Cortex of kidney (tissue), 1 donor: ENCODE data around the gene FAM163B.

Experiments
- DNase-seq: peaks from one replicate; lab custom pipeline; 2025; lab: John Stamatoyannopoulos, UW

FAM163B gene

DNA sequence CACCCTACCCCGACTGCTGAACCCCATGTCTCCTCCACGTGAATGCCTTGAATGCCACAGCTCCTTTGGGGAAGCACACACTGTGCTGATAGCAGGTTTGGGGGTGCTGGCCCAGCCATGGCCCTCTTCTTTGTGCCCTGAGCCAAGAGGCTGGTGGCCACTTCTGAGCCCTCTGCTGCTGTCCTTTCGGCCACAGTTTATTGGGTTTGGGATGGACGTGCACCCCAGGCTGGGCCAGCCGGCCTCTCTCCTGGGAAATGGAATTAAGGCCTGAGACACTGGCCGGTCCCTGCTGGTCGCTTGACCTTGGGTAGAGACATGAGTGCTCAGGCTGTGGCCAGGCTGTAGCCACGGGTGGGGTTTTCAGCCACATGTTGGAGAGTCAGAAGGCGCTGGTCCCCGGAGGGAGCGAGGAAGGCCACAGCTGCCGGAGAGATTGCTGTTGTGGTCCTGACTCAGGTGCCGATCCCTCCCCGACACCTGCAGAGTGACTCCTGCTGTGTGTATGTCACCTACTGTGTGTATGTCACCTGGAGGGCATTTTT lies 26.6 kb downstream of the FAM163B start:
- no peak for DNase-seq

DNA sequence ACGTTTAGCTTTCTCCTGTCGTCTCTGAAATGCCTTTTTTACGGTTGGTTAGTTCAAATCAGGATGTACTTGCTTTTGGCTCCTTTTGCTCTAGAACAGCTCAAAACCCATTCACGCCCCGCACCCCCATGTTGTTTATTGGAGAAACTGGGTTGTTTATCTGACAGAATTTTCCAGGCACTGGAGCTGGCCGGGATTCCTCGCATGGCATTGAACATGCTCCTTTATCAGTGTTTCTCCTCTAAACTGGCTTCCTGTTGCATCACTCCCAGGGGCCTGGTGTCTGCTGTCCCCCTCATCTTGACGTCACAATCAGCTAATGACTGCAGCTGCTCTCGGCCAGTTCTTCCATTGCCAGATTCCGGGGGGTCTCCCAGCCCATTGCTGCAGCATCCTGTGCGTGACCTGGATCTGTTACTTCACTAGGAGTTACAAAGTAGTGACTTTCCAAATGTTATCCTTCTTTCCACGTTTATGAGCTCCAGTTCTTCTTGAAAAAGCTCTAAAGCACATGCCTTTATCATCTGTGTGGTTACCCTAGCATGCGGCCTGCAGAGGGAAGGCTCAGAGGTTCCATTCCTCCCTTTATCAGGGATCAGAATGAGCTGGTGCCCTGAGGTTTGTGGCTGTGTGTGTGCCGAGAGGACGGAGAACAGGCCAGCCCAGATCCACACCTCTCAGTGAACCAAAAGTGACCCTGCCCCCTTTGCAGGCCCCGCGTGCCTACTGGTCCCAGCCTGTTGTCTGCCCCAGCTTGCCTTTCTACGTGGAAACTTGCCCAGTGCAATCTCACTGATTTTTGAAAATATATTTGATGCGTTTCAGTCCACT lies 27.5 kb downstream of the FAM163B start:
- no peak for DNase-seq

DNA sequence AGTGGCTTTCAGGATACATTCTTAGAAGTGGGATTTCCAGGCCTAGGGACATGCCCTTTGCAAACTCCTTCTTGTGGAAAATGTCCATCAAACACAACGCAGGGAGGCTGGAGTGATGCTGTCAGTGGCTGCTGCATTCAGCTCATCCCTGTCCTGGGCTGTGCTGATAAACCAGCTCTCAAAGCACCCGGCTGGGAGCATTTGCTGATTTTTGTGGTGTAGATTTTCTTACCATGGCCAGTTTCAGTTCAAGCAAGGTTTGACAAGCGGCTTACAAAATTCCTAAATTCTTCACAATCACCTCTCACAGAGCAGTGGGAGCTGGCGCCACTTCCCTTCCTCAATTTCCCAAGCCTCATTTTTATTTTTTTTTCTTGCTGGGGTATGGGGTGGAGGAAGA lies 28.2 kb downstream of the FAM163B start:
- DNase-seq, result no peak

DNA sequence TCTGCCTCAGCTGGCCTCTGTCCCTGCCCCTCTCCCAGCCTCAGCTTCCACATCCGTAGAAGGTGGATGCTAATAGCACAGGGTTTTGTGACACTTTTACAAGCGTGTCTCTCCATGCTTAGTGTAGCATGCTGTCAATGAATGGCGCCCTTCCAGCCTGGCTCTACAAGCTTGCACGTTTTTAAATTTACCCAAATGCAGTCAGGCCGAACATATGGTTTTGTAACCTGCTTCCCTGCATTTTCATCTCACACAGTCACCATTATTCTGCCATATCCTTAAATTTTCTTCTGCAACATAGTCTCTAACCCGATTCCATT lies 28.8 kb downstream of the FAM163B start:
- no peak for DNase-seq

DNA sequence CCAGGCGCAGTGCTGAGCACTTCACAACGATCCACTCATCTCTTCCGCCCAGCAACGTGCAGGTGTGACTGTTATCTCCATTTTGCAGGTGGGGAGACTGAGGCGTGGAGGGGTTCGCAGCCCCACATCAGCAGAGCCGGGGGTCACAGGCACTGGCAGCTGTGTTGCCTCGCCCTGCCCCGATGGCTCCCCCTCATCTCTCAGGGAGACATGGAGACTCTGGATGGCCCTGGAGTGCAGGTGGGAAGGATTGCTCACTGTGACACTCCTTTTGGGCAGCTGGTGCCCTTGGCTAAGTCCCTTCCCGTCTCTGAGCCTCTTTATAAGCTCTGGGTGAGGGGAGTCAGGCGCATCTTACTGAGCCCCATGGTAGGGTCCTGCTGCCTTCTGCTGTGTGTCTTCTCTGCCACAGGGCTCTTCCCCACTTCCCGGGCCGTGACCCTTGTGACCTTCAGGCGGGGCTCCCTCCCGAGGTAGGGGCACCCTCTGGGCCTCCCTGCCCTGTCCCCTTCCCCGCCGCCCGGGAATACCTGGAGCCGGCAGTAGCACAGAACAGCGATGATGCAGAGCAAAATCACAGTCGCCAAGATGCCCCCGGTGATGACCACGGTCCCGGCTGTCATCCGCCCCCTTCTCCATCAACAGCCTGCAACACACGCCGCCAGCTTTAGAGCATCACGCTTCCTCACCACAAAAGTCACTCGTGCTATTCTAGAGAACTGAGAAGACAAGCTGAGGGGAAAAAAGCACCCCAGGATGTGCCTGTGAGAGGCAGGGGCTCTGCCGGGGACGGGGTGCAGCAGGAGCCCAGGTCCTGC lies 29.4 kb downstream of the FAM163B start:
- DNase-seq, result no peak

DNA sequence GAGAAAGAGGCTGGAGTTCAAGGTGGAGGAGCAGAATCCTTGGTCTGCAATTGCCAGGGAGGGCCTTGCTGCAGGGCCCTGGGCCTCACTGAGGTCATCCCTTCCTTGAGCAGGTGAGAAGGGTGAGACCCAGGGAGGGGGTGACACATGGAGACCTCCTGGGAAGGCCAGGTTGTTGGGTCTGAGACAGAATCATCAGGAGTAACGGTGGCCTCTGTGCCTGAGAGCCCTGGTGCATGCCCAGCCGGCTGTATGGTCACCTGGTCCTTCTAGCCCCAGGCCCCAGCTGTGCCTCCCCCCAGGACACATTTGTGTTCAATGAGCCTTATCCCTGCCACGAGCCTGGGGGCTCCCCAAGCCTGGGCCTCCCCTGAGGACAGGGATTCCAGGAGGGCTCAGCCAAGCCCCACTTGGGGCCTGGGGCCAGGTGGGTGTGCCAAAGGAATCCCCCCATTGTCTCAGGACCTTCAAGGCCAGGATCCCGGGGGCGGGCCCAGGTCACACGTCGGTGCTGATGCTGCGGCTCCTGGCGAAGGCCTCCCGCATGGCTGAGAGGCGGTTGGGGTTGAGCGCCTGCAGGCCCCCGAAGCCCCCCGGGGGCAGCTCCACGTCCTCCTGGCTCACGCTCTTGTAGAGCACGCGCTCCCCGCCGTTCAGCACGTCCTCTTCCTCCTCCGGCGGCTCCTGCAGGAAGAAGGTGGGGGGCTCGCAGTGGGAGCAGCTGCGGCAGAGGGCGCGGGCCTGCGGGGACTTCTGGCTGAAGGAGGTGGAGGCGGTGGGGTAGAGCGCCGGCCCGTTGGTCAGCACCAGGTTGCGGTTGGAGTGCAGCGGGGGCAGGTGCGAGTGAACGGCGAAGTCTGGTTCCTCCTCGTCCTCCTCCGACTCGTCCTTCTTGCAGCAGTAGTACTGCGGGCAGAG lies 30.4 kb downstream of the FAM163B start:
- DNase-seq, result no peak

DNA sequence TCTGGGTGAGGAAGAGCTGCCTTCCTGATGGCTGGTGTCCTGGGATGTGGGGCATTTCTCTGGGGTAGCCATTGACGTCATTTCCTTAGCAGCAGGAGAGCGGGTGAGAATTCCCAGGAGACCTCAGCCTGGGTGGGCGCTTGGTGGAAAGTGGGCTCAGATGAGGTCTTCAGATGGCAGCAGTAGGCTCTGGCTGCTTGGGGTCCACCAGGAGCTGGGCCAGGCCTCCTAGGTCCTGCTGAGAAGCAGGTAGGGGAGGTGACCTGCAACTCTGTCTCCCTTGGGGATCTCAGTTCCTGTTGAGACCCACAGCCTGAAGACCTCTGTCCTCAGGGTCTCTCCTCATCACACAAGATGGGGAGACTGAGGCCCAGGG lies 31.5 kb downstream of the FAM163B start:
- no peak for DNase-seq

DNA sequence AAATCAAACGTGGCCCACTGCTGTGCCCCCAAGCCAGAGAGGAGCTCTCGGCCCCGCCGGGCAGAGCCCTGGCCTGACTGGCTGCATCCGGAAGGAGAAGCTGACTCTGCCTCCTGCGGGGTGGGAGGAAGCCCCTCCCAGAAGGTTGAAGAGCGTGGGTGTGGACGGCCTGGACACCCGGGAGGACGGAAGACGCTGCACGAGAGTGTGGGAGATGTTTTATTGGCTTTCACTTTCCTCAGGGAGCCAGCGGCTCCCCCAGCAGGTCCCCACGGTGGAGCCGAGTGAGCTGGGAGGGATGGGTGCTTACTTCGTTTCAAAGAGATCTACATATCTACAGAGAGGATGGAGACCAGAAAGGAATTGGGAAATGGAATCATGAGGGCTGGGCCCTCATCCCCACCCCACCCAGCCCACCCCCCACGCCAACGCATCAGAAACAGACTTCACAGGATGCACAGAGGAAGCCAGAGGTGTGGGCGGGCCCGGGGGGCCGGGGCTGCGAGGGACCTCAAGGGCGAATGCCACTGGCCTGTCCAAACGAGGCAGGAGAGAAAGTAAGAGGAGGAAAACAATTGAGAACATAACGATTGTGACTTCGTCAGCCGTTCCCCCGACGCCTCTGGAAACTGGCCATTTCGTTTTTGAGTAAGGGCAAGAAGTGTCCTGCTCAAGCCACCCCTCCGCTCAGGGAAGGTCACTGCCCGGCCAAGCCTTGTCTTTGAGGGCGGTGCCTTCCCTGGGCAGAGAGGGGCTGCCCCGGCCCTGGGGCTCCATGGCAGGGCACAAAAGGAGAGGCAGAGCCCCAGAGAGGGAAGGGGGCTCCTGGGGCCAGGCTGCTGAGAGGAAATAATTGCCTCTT lies 32.1 kb downstream of the FAM163B start:
- DNase-seq, result no peak

DNA sequence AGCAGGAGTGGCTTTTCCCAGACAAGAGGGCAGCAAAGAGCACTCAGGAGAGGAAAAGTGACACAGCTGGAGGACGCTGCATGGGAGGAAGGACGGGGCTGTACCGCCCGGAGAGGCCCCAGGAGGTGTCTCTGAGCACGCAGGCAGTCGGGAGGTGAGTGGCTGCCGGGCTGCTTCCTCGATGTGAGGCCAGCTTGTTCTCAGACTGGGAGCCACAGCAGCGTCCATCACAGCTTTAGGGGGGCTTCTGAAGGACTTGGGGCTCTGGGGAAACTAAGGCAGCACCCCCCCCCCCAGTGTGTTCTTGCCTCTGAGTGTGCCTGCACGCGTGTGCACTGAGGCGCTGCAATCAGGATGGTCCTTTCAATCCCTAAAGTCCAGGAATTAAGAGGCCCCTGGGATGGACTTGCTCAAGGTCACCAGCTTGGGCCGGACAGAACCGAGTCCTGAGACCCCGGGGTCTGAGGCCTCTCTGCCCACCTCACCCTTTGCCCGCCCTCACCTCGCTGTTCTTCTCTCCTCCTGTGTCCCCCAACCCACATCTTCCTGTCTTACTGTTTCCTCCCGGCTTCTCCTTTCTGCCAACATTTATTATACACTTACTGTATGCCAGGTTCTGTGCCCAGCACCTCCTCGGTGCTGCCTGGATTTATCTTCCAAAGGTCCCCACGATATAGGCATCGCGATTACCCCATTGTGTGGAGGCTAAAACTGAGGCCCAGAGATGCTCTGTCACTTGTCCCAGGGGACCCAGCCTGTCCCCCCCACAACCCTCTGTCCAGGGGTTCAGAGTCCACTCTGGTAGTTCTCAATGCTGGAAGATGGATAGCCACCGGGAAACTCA lies 32.9 kb downstream of the FAM163B start:
- DNase-seq, result no peak

DNA sequence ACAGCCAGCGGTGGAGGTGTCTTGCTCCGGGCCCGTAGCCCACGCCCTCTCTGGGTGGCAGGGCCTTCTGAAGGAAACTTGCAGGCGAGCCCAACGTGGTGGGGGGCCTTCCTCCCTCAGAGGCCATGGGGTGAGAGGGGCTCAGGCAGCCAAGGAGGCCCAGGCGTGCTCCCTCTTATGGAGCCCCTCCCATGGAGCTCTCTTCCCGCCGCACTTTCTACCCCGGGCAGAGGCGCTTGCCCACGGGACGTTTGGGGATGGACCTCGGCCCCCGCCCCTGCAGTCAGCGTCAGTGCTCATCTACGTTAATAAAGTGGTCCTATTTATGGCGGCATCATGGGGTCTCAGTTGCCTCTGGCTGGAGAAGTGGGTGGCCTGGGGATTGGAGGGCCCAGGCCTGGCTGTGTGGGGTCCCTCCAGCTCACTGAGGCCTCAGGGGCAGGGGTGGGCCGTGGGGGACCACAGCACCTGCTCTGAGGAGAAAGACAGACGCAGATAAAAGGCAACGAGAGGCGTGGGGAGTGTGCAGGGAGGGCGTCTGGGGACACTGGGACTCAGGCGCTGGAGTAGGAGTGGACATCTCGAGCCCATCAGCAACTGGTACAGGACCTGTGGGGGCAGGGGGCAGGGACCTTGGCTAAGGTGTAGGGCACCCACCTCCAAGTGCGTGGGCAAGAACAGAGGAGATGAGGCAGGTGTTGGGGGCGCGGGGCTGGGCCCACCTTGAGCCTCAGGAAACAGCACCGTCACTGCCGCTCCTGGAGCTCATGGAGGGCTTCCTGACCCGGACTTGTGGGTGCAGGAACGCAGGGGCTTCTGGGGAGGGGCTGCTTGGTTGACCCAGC lies 33.8 kb downstream of the FAM163B start:
- DNase-seq, result no peak

DNA sequence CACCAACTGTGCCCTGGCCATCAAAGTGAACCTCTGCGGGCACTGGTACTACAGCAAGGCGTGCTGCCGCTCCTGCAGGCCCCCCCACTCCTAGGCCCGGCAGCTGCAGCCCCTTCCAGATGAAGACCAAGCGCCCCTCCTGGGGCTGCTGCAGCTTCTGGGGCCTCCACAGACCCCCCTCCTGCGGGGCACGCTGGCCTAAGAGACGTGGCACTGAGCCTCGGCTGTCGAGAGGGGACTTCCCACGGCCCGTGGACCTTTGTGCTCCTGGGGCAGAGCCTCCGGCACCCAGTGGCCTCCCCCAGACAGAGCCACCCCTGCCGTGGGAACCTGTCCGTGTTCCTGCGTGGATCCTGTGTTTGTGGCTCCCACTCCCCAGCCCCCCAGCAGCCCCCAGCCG lies 34.4 kb downstream of the FAM163B start:
- no peak for DNase-seq

DNA sequence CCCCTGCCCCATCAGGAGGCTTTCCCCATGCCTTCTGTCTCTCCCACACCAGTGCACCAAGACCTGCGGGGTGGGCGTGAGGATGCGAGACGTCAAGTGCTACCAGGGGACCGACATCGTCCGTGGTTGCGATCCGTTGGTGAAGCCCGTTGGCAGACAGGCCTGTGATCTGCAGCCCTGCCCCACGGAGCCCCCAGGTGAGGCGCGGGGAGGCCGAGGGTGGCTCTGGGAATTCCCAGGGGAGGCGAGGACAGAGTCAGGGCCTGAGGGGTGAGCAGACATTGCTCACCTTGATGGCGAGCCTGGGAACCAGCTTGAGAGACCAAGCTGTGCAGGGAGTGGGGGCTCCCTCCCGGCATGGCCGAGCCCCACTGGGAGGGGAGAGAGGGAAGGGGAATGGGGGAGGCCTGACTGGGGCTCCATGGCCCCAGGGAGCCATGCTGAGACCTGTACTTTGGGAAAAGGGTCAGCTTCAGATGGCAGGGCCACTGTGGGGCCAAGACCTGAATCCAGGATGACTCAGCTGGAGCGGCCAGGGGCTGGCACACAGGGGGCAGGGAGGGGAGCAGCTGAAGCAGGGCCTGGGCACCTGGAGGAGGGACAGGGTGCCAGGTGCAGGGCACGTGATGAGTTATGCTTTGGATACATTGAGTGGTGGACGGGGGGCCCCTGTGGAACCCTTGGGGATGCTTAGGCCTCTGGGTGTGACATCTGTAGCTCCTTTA lies 35.2 kb downstream of the FAM163B start:
- DNase-seq, result no peak

DNA sequence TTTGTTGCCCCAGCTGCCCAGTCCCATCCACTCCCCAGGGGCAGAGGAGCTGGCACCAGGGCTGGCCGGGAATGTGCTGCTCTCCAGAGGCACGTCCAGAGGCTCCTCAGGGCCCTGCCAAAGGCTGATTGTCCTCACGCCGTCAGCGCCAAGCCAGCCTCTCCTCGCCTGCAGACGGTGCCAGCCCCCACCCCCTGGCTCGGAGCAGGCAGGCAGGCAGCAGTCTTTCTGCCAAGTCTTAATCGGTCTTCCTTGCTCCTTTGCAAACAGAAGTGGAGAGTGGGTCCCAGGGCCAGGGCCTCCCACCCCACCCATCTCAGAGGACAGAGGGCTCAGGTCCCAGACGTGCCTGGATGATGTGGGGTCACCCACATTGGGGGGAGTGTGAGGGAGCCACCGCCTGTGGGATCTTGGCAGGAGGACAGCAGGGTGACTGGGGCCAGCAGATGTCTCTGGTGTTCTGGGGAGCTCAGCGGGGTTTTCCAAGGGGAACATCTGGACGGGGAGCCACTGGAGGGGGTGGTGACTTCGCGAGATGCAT lies 36.3 kb downstream of the FAM163B start:
- no peak for DNase-seq

DNA sequence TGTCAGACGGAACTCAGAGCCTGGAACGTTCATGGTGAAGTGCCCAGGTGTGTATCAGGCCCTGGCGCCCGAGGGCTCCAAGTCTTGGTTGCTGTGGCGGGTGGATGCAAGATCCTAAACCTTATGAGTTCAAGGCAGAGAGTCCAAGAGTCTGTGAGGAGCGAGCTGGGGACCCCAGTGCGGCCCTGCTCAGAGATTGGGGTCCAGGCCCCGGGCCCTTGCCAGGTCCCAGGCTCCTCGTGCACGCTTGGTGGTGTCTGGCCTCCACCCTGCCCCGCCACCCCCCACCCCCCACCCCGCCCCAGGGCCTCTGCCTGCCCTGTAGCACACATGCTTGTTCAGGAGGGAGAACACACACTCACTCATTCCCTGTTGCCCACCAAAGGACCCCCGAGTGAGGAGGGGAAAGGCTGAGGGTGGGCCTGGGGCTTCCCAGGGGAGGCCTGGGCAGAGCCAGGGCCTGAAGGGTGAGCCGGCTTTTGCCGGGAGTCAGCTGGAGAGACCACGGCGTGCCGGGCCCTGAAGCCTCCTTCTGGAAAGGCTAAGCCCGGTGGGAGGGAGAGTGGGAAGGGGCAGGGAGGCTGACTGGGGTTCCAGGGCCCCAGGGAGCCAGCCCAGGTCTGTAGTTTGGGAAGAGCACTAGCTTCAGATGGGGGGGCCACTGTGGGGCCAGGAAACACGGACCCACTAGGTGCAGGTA lies 37.1 kb downstream of the FAM163B start:
- DNase-seq, result no peak

DNA sequence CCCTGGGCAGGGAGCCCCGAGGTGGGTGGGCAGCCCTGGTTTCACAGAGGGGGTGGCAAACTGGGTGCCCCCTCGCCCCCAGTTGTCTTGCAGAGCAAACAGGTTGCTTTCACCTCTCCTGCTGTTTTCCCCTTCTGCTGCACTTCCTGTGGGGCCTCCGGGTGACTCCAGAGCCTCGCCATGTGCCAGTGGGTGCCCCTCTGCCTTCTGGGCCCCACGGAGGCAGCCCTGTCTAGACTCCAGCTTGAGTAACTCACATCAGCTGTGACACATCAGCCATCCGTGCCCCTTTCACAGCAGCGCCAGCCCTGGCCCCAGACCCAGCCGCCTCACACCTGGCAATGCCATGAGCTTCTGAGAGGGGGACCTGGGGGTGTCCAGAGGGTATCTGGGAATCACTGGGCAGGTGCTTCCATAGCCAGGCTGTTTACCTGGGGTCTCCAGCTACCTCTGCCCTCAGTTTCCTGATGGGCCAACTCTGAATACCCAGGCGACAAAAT lies 37.7 kb downstream of the FAM163B start:
- DNase-seq, result no peak

DNA sequence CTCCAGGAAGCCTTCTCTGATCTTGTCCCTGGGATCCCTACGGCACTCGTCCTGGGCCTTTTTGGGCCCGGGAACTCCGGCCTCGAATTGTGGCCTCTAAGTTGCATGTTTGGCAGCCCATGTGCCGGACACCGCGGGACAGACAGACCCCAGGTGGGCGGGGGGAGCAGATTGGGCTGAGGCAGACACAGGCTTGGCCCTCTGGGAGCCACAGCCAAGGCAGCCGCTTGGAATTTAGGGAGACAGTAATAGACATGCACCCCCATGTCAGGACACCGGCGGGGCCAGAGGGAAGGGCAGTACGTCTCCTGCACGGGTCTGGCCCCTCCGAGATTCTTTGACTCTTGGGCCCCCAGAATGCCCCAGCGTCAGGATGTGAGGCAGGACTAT lies 38.5 kb downstream of the FAM163B start:
- no peak for DNase-seq

DNA sequence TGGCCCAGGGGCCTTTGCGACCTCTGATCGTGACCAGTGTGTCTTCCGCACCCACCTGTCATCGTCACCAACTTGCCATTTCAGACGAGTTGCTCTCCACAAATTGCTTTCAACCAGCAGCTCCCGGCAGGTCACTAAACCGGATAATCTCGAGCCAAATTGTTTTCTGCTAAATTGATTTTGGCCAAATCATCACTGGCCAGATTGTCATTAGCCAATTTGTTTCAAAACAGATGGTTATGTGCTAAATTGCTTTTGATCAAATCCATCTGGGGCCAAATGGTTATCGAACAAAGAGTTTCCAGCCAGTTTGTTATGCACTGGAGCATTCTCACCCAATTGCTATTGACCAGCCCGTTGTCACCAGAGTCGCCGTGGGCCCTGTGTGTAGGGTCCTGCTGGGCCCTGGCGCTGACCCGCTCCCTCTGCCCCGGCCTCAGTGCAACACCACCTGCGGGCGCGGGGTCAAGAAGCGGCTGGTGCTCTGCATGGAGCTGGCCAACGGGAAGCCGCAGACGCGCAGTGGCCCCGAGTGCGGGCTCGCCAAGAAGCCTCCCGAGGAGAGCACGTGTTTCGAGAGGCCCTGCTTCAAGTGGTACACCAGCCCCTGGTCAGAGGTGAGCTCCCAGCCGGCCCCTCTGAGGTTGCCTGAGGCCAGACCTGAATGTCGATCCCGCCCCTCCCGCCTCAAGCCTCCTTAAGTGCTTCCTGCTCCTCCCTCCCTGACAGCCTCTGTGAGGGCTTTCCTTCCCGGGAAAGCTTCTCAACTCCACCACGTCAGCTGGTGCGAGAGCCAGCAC lies 39.1 kb downstream of the FAM163B start:
- no peak for DNase-seq
